ENCODE results near the gene LUM.

LUM gene

GRCh38 chr12:91074851-91075250 lies 36.4 kb downstream of the LUM start:
- no peak for DNase-seq (ENCODE audit: low read depth)

GRCh38 chr12:91074154-91074709 lies 37.1 kb downstream of the LUM start:
- DNase-seq (ENCODE audit: low read depth) = no peak

- DNase-seq (ENCODE audit: low read depth) = no peak
Measured at GRCh38 chr12:91073426-91073825, 37.9 kb downstream of the LUM start.

- DNase-seq (ENCODE audit: low read depth) = no peak
Measured at GRCh38 chr12:91072931-91073330, 38.4 kb downstream of the LUM start.

GRCh38 chr12:91070936-91071335 lies 40.4 kb downstream of the LUM start:
- DNase-seq (ENCODE audit: low read depth) = no peak

GRCh38 chr12:91065396-91065795 lies 45.9 kb downstream of the LUM start:
- DNase-seq (ENCODE audit: low read depth) = no peak

- DNase-seq (ENCODE audit: low read depth) = no peak
Measured at GRCh38 chr12:91064640-91065039, 46.7 kb downstream of the LUM start.

- no peak for DNase-seq (ENCODE audit: low read depth)
Measured at GRCh38 chr12:91061091-91061490, 50.2 kb downstream of the LUM start.

- DNase-seq (ENCODE audit: low read depth) = no peak
Measured at GRCh38 chr12:91059211-91059610, 52.1 kb downstream of the LUM start.

- DNase-seq (ENCODE audit: low read depth) = no peak
Measured at GRCh38 chr12:91058786-91059185, 52.5 kb downstream of the LUM start.

GRCh38 chr12:91057368-91058165 lies 53.7 kb downstream of the LUM start, which contains the start of gene KERA:
TSS of gene KERA (minus strand) at chr12:91058024. CDS start at chr12:91056281, 1,743 bp downstream.
- no peak for DNase-seq (ENCODE audit: low read depth)

GRCh38 chr12:91056488-91056887 lies 54.8 kb downstream of the LUM start:
- no peak for DNase-seq (ENCODE audit: low read depth)

- DNase-seq (ENCODE audit: low read depth) = no peak
Measured at GRCh38 chr12:91055976-91056375, 55.3 kb downstream of the LUM start.

- DNase-seq (ENCODE audit: low read depth) = peak; percentile 52
Measured at GRCh38 chr12:91053951-91054715, 57.2 kb downstream of the LUM start.

All from non-pigmented ciliary epithelial cell (primary cell).